Activated T-cell treated with anti-CD3 and anti-CD28 coated beads, Interleukin-2, amount 50 U/mL, for 72 hours (primary cell): ENCODE data around the gene ARL2. TPM values are rescaled to one million over a fixed set of nuclear protein-coding genes. Genes with fewer than 3 reads are reported as not detected.
"Not testable (repeated sequence)": the region's sequence is repeated elsewhere in the genome, so short reads cannot be mapped to it uniquely, and the experiment has no call there.

Experiments used
- ATAC-seq, 2 donors: fragments of 150-1000 bp; cut with Tn5 transposase; replicated peaks in 1 of 2; 2 replicates each; pipeline ENCODE4 v1.10.0; 2021; ENCODE audit warnings: moderate library complexity in 2 of 2, mild to moderate bottlenecking in 1 of 2
- DNase-seq, 2 donors: peaks; one replicate each; pipeline ENCODE4 v3.0.0; 2021 to 2022; ENCODE audit warnings: mixed read lengths in 1 of 2
- H3K27ac Mint-ChIP-seq: one replicate; pipeline ENCODE4 v1.8.0; 2022; ENCODE audit warnings: mild to moderate bottlenecking, moderate library complexity, mixed read lengths
- H3K27me3 Mint-ChIP-seq: one replicate; pipeline ENCODE4 v1.8.0; 2022; ENCODE audit warnings: low read depth, mixed read lengths
- H3K36me3 Mint-ChIP-seq, 2 donors: one replicate each; pipeline ENCODE4 v1.8.0; 2022; ENCODE audit warnings: mixed read lengths in 2 of 2, mild to moderate bottlenecking in 1 of 2; ENCODE audit not compliant: insufficient read depth in 2 of 2
- H3K4me1 Mint-ChIP-seq: one replicate; pipeline ENCODE4 v1.8.0; 2022; ENCODE audit warnings: low read depth, mixed read lengths
- H3K4me3 Mint-ChIP-seq, 2 donors: one replicate each; pipeline ENCODE4 v1.8.0; 2022; ENCODE audit warnings: mild to moderate bottlenecking in 2 of 2, mixed read lengths in 2 of 2, moderate library complexity in 2 of 2
- H3K9me3 Mint-ChIP-seq, 2 donors: one replicate each; pipeline ENCODE4 v1.8.0; 2022; ENCODE audit warnings: mixed read lengths in 2 of 2
- total RNA-seq, 2 donors: library from RNA; stranded (reverse); gene quantifications; one replicate each; pipeline ENCODE4 v1.2.3, GENCODE V29; 2022

Gene ARL2
- total RNA-seq, 2 donors from 2014 or later: 96.0 to 101 TPM

DNA sequence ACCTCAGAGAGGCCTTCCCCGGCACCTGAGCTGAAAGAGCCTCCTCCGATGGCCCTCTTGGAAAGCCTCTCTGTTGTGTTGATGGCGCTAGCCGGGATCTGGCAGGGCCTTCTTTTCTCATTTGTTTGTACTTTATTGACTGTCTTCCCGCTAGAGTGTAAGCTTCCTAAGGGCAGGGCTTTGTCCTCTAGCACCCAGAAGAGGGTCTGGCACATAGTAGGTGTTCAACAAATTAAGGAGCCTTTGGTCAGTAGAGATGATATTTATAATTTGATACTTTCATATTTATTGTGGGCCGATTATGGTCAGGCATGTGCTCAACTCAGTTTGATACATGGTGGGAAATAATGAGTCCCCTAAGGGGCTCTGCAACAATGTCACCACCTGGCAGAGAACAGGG lies 4.0 kb downstream of the ARL2 start:
- peaks cover 29% of the 10 kb centered on the region for H3K4me1 Mint-ChIP-seq
- no peak overlapping the region for H3K4me3 Mint-ChIP-seq
- H3K27me3 Mint-ChIP-seq: no peaks in the 10 kb centered on the region
- DNase-seq: no peak
- H3K9me3 Mint-ChIP-seq: no peaks in the 10 kb centered on the region
- peaks cover 0 to 11% of the 10 kb centered on the region in 2 donors for H3K36me3 Mint-ChIP-seq
- no peak overlapping the region for H3K27ac Mint-ChIP-seq
- no peak for ATAC-seq

- Mint-ChIP-seq H3K36me3 (peaks cover 0 to 11% of the 10 kb centered on the region in 2 donors), H3K4me3 (no peak overlapping the region), H3K27me3 (no peaks in the 10 kb centered on the region), H3K27ac (no peak overlapping the region), H3K4me1 (peaks cover 20% of the 10 kb centered on the region), H3K9me3 (no peaks in the 10 kb centered on the region)
- DNase-seq (no peak), ATAC-seq (no peak)
These were observed 5.9 kb downstream of the ARL2 start for GRCh38 chr11:65019824-65020223.

- H3K9me3 Mint-ChIP-seq: no peaks in the 10 kb centered on the region
- peaks cover 0 to 11% of the 10 kb centered on the region in 2 donors for H3K36me3 Mint-ChIP-seq
- no peak overlapping the region for H3K4me3 Mint-ChIP-seq
- no peak for ATAC-seq
- no peak for DNase-seq
- no peak overlapping the region for H3K27ac Mint-ChIP-seq
- H3K4me1 Mint-ChIP-seq: peaks cover 11% of the 10 kb centered on the region
- no peaks in the 10 kb centered on the region for H3K27me3 Mint-ChIP-seq
These were observed 7.0 kb downstream of the ARL2 start for GRCh38 chr11:65021003-65021402.

- no peaks in the 10 kb centered on the region for H3K27me3 Mint-ChIP-seq
- H3K9me3 Mint-ChIP-seq: no peaks in the 10 kb centered on the region
- DNase-seq: no peak
- peaks cover 0 to 8% of the 10 kb centered on the region in 2 donors for H3K36me3 Mint-ChIP-seq
- H3K4me1 Mint-ChIP-seq: peaks cover 6% of the 10 kb centered on the region
- no peak overlapping the region for H3K27ac Mint-ChIP-seq
- no peak for ATAC-seq
- no peak overlapping the region for H3K4me3 Mint-ChIP-seq
These were observed 7.5 kb downstream of the ARL2 start for GRCh38 chr11:65021509-65021908.

DNA sequence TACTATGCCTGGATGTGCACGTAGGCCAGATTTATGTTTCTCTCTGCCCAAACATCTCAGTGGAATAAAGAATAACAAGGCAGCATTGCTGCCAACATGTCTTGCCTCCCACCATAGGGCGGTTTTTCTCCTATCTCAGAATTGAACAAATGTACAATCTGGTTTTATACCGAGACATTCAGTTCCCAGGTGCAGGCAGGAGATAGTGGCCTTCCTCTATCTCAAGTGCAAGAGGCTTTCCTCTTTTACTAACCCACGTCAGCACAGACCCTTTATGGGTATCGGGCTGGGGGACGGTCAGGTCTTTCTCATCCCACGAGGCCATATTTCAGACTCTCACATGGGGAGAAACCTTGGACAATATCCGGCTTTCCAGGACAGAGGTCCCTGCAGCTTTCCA lies 9.5 kb downstream of the ARL2 start:
- not testable (repeated sequence) for H3K36me3 Mint-ChIP-seq, H3K27ac Mint-ChIP-seq, H3K27me3 Mint-ChIP-seq, DNase-seq, H3K9me3 Mint-ChIP-seq, ATAC-seq, H3K4me3 Mint-ChIP-seq
- peaks cover 15% of the 10 kb centered on the region for H3K4me1 Mint-ChIP-seq

DNA sequence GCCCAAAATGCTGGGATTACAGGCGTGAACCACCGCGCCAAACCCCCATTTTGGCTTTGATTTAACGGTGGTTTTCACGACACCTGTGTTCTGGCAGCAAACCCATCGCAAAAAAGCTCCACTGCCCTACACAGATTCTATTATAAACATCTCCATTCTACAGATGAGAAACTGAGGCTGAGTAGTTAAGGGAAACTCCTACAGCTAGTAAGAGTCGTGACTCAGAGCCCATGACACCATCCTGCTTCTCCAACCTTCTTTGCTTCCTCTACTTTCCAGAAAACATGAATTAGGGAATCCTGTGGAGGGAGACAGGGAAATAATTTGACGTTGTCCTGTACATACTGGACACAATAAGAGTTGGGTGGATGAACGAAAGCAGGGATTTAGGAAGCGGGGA lies 12.8 kb downstream of the ARL2 start:
- no peak for ATAC-seq
- Mint-ChIP-seq H3K4me1 (peaks cover 17% of the 10 kb centered on the region), H3K4me3 (peak overlapping the region; percentile 86 to 88), H3K27me3 (no peaks in the 10 kb centered on the region), H3K36me3 (no peaks in the 10 kb centered on the region), H3K27ac (peak overlapping the region; percentile 90), H3K9me3 (no peaks in the 10 kb centered on the region)
- no peak for DNase-seq

DNA sequence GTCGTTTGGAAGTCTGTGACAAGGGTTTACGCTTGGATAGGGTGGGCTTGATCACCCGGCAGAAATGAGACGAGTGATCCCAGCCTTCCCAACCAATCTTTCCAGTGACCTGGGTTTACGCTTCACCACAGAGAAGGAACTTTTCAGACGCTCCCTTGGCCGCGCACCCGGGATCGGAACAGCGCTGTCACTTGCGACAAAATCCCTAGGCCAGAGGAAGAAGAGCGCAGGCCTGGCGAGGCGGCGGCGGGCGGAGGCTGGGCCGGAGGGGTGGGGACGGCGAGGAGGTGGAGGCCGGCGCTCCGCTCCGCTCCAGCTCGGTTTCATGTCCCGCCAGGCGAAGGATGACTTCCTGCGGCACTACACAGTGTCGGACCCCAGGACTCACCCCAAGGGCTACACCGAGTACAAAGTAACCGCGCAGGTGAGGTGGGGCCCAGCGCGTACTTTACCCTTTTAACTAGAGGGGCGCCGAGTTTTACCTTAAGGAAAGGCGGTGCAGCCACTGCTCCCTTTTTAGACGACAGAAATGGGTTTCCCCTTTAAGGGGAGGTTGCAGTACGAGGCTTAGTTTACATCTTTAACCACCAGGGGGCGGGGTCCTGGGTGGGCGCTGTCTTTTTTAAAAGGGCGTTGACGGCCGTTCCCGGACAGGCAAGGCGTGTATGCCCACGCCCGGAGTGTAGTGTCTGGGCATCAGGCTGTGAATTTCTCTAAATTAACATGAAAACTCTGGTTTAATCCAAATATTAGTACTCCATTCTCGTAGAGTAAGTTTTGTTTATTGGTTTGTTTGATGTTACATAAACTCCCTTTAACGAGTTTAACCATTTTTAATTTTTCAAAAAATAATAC lies 13.5 kb downstream of the ARL2 start, which contains the start of gene SNX15:
Gene SNX15 (plus strand): TSS at position 227 of the 855 bp plus-strand sequence. CDS start 99 bp downstream, at position 326.
- H3K9me3 Mint-ChIP-seq: no peaks in the 10 kb centered on the region
- H3K27ac Mint-ChIP-seq: peak within 1 kb of the TSS; percentile 90
- H3K36me3 Mint-ChIP-seq: no peaks in the 10 kb centered on the region
- DNase-seq (peak; percentile 93 to 94), ATAC-seq (peak; percentile 93)
- peaks cover 17% of the 10 kb centered on the region for H3K4me1 Mint-ChIP-seq
- no peaks in the 10 kb centered on the region for H3K27me3 Mint-ChIP-seq
- H3K4me3 Mint-ChIP-seq: peak within 1 kb of the TSS; percentile 86 to 88

- H3K4me3 Mint-ChIP-seq: no peak overlapping the region
- no peaks in the 10 kb centered on the region for H3K36me3 Mint-ChIP-seq
- H3K9me3 Mint-ChIP-seq: no peaks in the 10 kb centered on the region
- no peaks in the 10 kb centered on the region for H3K27me3 Mint-ChIP-seq
- ATAC-seq (no peak), DNase-seq (no peak)
- no peak overlapping the region for H3K27ac Mint-ChIP-seq
- H3K4me1 Mint-ChIP-seq: peaks cover 12% of the 10 kb centered on the region
These were observed 18.3 kb downstream of the ARL2 start for GRCh38 chr11:65032216-65032615.

DNA sequence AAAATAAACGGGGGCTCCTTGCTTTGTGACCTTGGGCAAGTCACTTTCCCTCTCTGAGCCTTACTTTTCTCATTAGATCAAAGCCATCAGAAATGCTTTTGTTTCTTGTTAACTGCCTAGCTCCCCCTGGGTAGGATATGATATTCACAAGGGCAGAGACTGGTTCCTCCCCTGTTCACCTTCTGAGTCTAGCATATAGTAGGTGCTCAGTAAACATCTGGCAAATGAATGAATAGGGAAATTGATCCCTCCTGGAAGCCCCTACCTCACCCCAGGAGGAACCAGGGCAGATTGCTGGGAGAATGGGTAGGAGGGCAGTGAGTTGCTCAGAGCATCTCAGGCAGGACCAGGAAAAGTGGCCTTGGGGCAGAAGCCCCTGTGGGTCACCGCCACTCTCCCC lies 20.5 kb downstream of the ARL2 start:
- no peak overlapping the region for H3K27ac Mint-ChIP-seq
- no peaks in the 10 kb centered on the region for H3K9me3 Mint-ChIP-seq
- DNase-seq (no peak), ATAC-seq (no peak)
- no peaks in the 10 kb centered on the region for H3K4me1 Mint-ChIP-seq
- H3K27me3 Mint-ChIP-seq: no peaks in the 10 kb centered on the region
- no peaks in the 10 kb centered on the region for H3K36me3 Mint-ChIP-seq
- no peak overlapping the region for H3K4me3 Mint-ChIP-seq

DNA sequence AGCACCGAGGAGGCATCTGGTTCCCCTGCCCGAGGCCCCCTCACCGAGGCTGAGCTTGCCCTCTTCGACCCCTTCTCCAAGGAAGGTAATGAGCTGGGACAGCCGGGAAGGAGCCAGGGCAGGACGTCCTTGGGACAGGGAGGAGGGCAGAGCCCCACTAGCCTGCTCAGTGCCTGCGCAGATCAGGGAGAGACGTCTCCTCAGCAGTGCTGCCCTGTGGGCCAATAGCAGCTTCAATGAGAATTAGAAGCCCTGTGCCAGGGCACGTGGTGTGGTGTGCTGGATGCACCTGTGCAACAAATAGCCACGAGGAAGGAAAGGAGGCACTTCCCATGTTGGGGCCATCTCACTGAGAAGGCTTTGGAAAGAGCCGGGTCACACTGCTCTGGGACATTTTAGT lies 21.6 kb downstream of the ARL2 start:
- Mint-ChIP-seq H3K27ac (no peak overlapping the region), H3K36me3 (no peaks in the 10 kb centered on the region), H3K9me3 (no peaks in the 10 kb centered on the region), H3K27me3 (no peaks in the 10 kb centered on the region), H3K4me3 (no peak overlapping the region), H3K4me1 (peaks cover 4% of the 10 kb centered on the region)
- ATAC-seq (no peak), DNase-seq (no peak)

DNA sequence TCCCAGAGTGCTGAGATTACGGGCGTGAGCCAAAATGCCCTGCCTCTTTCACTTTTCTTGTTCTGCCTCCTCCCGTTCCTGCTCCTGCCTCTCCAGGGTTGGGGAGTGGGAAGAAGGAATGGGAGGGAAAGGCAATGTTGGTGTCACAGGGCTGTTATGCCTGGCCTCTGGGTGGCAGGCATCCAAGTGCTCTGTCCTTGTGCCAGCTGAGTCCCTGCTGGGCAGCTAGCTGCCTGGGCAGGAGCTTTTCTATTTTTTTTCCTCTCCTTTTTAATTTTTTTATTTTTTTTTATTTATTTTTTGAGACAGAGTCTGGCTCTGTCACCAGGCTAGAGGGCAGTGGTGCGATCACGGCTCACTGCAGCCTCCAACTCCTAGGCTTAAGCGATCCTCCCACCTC lies 23.0 kb downstream of the ARL2 start:
- Mint-ChIP-seq H3K27ac (no peak overlapping the region), H3K9me3 (no peaks in the 10 kb centered on the region), H3K4me3 (no peak overlapping the region), H3K27me3 (no peaks in the 10 kb centered on the region), H3K36me3 (no peaks in the 10 kb centered on the region), H3K4me1 (peaks cover 4% of the 10 kb centered on the region)
- ATAC-seq (no peak), DNase-seq (no peak)

- DNase-seq: no peak
- H3K9me3 Mint-ChIP-seq: no peaks in the 10 kb centered on the region
- no peaks in the 10 kb centered on the region for H3K27me3 Mint-ChIP-seq
- ATAC-seq: no peak
- peak overlapping the region; percentile 89 to 90 for H3K4me3 Mint-ChIP-seq
- H3K36me3 Mint-ChIP-seq: peaks cover 0 to 5% of the 10 kb centered on the region in 2 donors
- peak overlapping the region; percentile 85 for H3K27ac Mint-ChIP-seq
- peaks cover 12% of the 10 kb centered on the region for H3K4me1 Mint-ChIP-seq
These were observed 26.5 kb downstream of the ARL2 start for GRCh38 chr11:65040520-65040846.

GRCh38 chr11:65040847-65041622 lies 27.1 kb downstream of the ARL2 start, which contains the start of gene SAC3D1:
SAC3D1 (plus strand) TSS chr11:65041210; CDS start chr11:65041293, 83 bp downstream.
- ATAC-seq: peak; percentile 93 to 95
- H3K4me1 Mint-ChIP-seq: peaks cover 12% of the 10 kb centered on the region
- H3K27me3 Mint-ChIP-seq: no peaks in the 10 kb centered on the region
- peak; percentile 92 to 95 for DNase-seq
- H3K27ac Mint-ChIP-seq: peak within 1 kb of the TSS; percentile 85
- no peaks in the 10 kb centered on the region for H3K9me3 Mint-ChIP-seq
- peaks cover 0 to 5% of the 10 kb centered on the region in 2 donors for H3K36me3 Mint-ChIP-seq
- H3K4me3 Mint-ChIP-seq: peak within 1 kb of the TSS; percentile 89 to 90
